HG02763 (cell line): Measurements from ENCODE around the gene WNK2.
"Not testable (repeated sequence)": the region's sequence is repeated elsewhere in the genome, so short reads cannot be mapped to it uniquely, and the experiment has no call there.

Experiments
- ATAC-seq: cut with Tn5 transposase; IDR thresholded peaks from one replicate; pipeline ENCODE4 v1.9.1; 2021; ENCODE audit warnings: mild to moderate bottlenecking, moderate library complexity; ENCODE audit not compliant: unreplicated experiment

Gene WNK2

DNA sequence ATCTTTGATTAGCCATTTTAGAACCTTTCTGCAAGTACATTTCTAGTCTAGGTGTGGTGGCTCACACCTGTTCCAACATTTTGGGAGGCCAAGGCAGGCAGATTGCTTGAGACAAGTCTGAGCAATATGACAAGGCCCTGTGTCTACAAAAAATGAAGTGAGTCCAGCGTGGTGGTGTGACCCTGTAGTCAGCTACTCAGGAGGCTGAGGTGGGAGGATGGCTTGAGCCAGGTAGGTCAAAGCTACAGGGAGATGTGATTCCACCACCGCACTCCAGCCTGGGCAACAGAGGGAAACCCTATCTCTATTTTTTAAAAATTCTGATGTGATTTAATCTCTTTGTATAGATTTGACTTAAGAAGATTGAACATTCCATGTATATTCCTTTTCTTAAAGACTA lies 171.9 kb downstream of the WNK2 start:
- no peak for ATAC-seq

DNA sequence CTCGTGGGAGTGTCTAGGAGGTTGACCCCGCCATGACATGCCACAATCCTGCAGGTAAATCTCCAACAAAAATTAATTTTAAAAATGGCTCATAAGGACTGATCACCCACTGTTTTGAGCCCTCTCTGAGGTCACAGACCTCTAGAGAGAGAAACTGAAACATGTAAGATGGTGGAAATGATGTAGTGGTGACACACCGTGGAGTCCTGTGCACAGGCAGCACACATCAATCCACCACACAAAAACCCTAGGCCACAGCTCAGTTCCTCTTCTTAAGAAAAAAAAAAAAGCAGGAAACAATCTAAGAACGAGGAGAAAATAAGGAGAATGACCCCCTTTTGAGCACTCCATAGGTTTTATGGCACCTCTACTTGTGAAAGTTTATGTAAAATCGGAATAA lies 173.7 kb downstream of the WNK2 start:
- ATAC-seq, result no peak

DNA sequence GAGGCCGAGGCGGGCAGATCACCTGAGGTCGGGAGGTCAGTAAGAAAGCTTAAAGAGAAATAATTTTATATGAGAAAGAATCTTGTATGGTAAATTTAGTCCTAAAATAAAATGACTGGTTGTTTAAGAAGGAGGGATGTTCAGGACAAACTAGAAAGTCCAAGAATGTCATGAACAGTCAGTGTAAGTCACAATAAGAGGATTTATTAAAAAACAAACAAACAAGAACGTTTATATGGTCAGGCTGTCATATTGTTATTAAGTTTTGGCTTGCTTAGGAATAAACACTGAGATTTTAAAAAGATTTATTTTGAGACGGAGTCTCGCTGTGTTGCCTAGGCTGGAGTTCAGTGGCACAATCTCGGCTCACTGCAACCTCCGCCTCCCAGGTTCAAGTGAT lies 176.0 kb downstream of the WNK2 start:
- ATAC-seq, result not testable (repeated sequence)

DNA sequence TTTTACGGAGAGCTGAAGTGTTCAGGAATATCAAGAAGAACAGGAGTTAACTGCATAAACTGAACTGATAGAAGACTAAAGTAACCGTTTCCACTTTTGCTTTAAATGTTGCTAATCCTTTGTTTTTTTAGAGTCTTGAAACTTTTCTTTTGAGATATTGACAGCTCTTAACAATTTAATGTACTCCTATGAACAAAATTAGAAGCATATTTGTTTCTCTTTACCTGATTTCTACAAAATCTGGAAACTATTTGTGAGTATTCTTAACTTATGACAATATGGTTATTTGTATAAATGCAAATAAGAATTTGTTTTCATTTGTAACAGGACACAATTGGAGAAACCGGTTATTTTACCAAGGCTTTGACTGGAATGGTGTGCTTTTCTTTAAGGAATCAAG lies 178.1 kb downstream of the WNK2 start:
- ATAC-seq, result no peak

DNA sequence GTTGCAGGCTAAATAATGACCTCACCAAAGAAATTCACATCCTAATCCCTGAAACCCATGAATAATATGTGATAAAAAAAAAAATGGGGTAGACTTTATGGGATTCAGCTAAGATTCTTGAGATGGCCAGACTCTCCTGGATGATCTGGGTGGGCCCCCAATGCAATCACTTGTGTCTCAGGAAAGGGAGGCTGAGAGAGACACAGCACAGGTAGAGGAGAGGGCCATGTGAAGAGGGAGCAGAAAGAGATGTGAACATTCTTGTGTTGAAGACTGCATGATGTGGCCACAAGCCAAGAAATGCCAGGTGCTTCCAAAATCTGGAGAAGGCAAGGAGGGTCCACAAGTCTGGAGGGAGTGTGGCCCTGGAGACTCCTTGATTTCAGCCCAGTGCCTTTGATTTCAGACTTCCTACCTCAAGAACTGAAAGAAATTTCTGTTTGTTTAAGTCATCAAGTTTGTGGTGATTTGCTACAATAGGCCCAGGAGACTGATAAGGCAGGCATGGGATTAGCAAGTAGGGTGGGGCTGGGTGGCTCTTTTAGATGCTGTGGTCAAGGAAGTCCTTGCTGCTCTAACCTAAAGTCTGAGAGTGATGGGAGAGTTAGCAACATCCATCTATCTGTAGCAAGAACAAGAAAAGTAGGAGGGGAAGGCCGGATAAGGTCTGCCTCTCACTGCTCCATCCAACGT lies 180.9 kb downstream of the WNK2 start:
- no peak for ATAC-seq

DNA sequence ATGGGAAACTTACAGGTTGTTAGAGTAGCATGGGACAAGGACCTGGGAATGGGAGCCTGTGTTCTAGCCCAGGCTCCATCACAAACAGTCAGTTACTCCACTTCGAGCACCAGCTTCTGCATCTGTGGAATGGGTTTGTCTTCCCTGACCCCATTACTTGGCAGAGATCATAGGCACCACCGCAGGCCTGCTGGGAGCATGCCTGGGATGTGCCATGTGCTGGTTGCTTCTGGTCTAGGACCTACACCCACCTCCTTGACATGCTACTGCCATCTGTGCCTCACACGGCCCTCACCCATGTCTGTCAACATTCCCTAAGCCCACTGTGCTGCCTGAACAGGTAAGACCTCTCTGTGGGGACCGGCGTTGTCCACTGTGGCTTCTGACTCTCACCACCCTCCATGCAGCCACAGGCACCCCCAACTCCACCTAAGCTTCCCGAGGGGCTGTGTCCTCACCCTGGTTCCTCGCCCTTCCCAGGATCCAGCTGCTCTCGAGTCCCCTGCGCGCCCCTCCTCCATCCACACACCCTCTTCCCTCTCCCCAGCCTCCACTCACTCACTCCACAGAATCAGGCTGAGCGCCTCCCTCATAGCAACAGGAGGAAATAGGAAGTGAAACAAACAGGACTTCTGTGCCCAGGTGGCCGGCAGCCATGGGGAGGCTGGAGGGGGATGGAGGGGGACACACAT lies 181.6 kb downstream of the WNK2 start:
- no peak for ATAC-seq

DNA sequence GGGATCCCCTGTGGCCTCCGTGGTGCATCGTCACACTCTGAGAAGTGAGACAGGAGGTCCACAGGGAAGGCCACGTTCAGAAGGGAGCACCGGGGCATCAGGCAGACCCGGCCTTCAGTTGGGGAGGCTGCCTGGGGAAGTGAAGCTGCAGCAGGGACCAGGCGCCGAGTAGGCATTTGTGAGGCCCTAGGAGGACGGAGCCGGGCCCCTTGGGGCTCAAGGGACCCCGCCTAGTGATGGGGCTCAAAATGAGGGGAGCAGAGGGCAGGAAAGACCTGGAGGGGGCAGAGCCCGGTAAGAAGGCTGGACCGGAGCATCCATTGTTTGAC lies 182.1 kb downstream of the WNK2 start:
- no peak for ATAC-seq

DNA sequence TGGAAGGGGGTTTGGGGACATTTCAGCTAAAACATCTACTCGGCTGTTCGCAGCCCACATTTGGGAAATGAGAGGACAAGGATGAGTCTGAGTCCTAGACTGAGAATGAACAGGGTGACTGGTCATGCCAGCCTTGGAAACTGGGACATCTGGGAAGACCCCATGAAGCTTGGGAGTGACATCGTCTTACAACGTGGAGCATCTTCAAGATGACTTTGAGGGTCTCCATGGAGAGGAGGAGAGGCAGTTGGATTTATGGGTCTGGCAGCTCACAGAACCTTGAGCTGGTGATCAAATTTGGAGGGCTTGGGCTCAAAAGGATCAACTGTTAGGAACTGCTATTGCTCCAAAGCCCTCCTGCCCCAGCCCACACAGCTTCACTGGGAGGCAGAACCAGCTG lies 182.5 kb downstream of the WNK2 start:
- ATAC-seq, result not testable (repeated sequence)

DNA sequence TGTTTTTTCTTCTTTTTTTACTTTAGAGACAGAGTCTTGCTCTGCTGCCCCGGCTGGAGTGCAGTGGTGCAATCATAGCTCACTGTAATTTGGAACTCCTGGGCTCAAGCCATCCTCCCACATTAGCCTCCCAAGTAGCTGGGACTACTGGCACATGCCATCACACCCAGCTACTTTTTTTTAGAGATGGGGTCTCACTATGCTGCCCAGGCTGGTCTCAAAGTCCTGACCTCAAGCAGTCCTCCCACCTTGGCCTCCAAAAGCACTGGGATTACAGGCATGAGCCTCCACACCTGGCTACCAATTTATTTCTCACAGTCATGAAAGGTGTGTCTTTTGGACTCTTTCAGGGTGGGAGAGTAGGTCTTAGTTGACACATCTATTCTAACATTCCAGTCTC lies 184.5 kb downstream of the WNK2 start:
- ATAC-seq, result no peak

DNA sequence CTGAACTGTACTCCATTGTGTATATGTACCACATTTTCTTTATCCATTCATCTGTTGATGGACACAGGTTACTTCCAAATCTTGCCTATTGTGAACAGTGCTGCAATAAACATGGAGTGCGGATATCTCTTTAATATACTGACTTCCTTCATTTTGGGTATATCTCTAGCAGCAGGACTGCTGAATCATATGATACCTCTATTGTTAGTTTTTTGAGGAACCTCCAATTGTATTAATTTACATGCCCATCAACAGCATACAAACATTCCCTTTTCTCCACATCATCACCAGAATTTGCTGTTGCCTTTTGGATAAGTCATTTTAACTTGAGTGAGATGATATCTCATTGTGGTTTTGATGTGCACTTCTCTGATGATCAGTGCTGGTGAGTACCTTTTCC lies 185.7 kb downstream of the WNK2 start:
- ATAC-seq, result no peak
